ENCODE results near the gene DDIAS. TPM values are rescaled to one million over a fixed set of nuclear protein-coding genes. Genes with fewer than 3 reads are reported as not detected.
A peak's percentile ranks its signal among the peaks of the same experiment; 100 is the strongest.

DDIAS gene
- total RNA-seq, 2 donors from 2014 or later = 14.4 to 24.1 TPM

GRCh38 chr11:82906931-82907330 is 5.4 kb downstream of the DDIAS start:
- Mint-ChIP-seq H3K27ac (no peak overlapping the region), H3K4me1 (peaks cover 22% of the 10 kb centered on the region), H3K4me3 (no peak overlapping the region), H3K9me3 (peaks cover 13% of the 10 kb centered on the region), H3K27me3 (ENCODE audit: insufficient read depth) (no peaks in the 10 kb centered on the region), H3K36me3 (ENCODE audit: low read depth) (peaks cover 13% of the 10 kb centered on the region)
- no peaks in the 10 kb centered on the region for H3K27me3 ChIP-seq (ENCODE audit: control insufficient read depth, insufficient read depth, low read length, poor library complexity, severe bottlenecking)
- H3K27ac ChIP-seq (ENCODE audit: low read depth, low read length) = no peak overlapping the region
- H3K9me3 ChIP-seq (ENCODE audit: control insufficient read depth, low read length) = peaks cover 15% of the 10 kb centered on the region
- WGBS, 2 experiments (ENCODE audit: insufficient coverage in 1 of 2, insufficient read length in 1 of 2) = 90% methylated on average over 2 of the region's 2 CpGs; no CpG with 5 or more reads in 1 of the 2 experiments
- no peak for DNase-seq
- peaks cover 10% of the 10 kb centered on the region for H3K36me3 ChIP-seq (ENCODE audit: control insufficient read depth, insufficient read depth, low read length)
- TF ChIP-seq, protein P1, sequence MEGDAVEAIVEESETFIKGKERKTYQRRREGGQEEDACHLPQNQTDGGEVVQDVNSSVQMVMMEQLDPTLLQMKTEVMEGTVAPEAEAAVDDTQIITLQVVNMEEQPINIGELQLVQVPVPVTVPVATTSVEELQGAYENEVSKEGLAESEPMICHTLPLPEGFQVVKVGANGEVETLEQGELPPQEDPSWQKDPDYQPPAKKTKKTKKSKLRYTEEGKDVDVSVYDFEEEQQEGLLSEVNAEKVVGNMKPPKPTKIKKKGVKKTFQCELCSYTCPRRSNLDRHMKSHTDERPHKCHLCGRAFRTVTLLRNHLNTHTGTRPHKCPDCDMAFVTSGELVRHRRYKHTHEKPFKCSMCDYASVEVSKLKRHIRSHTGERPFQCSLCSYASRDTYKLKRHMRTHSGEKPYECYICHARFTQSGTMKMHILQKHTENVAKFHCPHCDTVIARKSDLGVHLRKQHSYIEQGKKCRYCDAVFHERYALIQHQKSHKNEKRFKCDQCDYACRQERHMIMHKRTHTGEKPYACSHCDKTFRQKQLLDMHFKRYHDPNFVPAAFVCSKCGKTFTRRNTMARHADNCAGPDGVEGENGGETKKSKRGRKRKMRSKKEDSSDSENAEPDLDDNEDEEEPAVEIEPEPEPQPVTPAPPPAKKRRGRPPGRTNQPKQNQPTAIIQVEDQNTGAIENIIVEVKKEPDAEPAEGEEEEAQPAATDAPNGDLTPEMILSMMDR (conservative IDR thresholded peaks at IDR 0.05) = no peak
- H3K9ac ChIP-seq (ENCODE audit: extremely low read depth, low read length, poor library complexity, severe bottlenecking) = no peak overlapping the region
- H3K4me3 ChIP-seq (ENCODE audit: low read length) = no peak overlapping the region
- H3K4me1 ChIP-seq (ENCODE audit: control insufficient read depth, insufficient read depth, low read length) = no peaks in the 10 kb centered on the region

GRCh38 chr11:82907371-82907770 is 5.8 kb downstream of the DDIAS start:
- no peak overlapping the region for H3K4me3 ChIP-seq (ENCODE audit: low read length)
- no peak for DNase-seq
- TF ChIP-seq, protein P1 (conservative IDR thresholded peaks at IDR 0.05) = no peak
- no peak overlapping the region for H3K27ac ChIP-seq (ENCODE audit: low read depth, low read length)
- H3K36me3 ChIP-seq (ENCODE audit: control insufficient read depth, insufficient read depth, low read length) = peaks cover 11% of the 10 kb centered on the region
- no peaks in the 10 kb centered on the region for H3K4me1 ChIP-seq (ENCODE audit: control insufficient read depth, insufficient read depth, low read length)
- H3K9ac ChIP-seq (ENCODE audit: extremely low read depth, low read length, poor library complexity, severe bottlenecking) = no peak overlapping the region
- H3K36me3 Mint-ChIP-seq (ENCODE audit: low read depth) = peaks cover 17% of the 10 kb centered on the region
- H3K9me3 Mint-ChIP-seq = peaks cover 17% of the 10 kb centered on the region
- no peak overlapping the region for H3K27ac Mint-ChIP-seq
- H3K4me1 Mint-ChIP-seq = peaks cover 17% of the 10 kb centered on the region
- 96 to 100% methylated on average over 2 to 5 of the region's 5 CpGs for WGBS, 2 experiments (ENCODE audit: insufficient coverage in 1 of 2, insufficient read length in 1 of 2)
- no peaks in the 10 kb centered on the region for H3K27me3 Mint-ChIP-seq (ENCODE audit: insufficient read depth)
- H3K4me3 Mint-ChIP-seq = no peak overlapping the region
- H3K9me3 ChIP-seq (ENCODE audit: control insufficient read depth, low read length) = peaks cover 19% of the 10 kb centered on the region
- H3K27me3 ChIP-seq (ENCODE audit: control insufficient read depth, insufficient read depth, low read length, poor library complexity, severe bottlenecking) = no peaks in the 10 kb centered on the region

GRCh38 chr11:82908311-82908710 is 6.8 kb downstream of the DDIAS start:
- H3K4me3 ChIP-seq (ENCODE audit: low read length) = no peak overlapping the region
- Mint-ChIP-seq H3K4me3 (no peak overlapping the region), H3K9me3 (peaks cover 22% of the 10 kb centered on the region), H3K27me3 (ENCODE audit: insufficient read depth) (no peaks in the 10 kb centered on the region), H3K36me3 (ENCODE audit: low read depth) (peaks cover 23% of the 10 kb centered on the region), H3K4me1 (peaks cover 13% of the 10 kb centered on the region), H3K27ac (peak overlapping the region; percentile 64)
- no peaks in the 10 kb centered on the region for H3K4me1 ChIP-seq (ENCODE audit: control insufficient read depth, insufficient read depth, low read length)
- no peak for DNase-seq
- H3K27me3 ChIP-seq (ENCODE audit: control insufficient read depth, insufficient read depth, low read length, poor library complexity, severe bottlenecking) = no peaks in the 10 kb centered on the region
- H3K9ac ChIP-seq (ENCODE audit: extremely low read depth, low read length, poor library complexity, severe bottlenecking) = no peak overlapping the region
- peaks cover 29% of the 10 kb centered on the region for H3K9me3 ChIP-seq (ENCODE audit: control insufficient read depth, low read length)
- no peak overlapping the region for H3K27ac ChIP-seq (ENCODE audit: low read depth, low read length)
- H3K36me3 ChIP-seq (ENCODE audit: control insufficient read depth, insufficient read depth, low read length) = peaks cover 20% of the 10 kb centered on the region
- TF ChIP-seq, protein P1 (conservative IDR thresholded peaks at IDR 0.05) = no peak
